ENCODE results near the gene FBXO17.
"Not testable (repeated sequence)": the region's sequence is repeated elsewhere in the genome, so short reads cannot be mapped to it uniquely, and the experiment has no call there.

FBXO17 gene

GRCh38 chr19:38979812-38980211 lies 4.3 kb upstream of the FBXO17 start:
- DNase-seq = no peak

GRCh38 chr19:38978326-38978689 lies 2.8 kb upstream of the FBXO17 start:
- DNase-seq = no peak

GRCh38 chr19:38977445-38978325 lies 2.1 kb upstream of the FBXO17 start:
- peak; percentile 98 for DNase-seq

GRCh38 chr19:38975861-38976271 lies 324 bp upstream of the FBXO17 start:
- DNase-seq = no peak

GRCh38 chr19:38974624-38975213 lies 823 bp downstream of the FBXO17 start:
- no peak for DNase-seq

GRCh38 chr19:38971672-38972071 lies 3.9 kb downstream of the FBXO17 start:
- DNase-seq = no peak

- DNase-seq = no peak
Measured at GRCh38 chr19:38970664-38971532, 4.6 kb downstream of the FBXO17 start.

- not testable (repeated sequence) for DNase-seq
Measured at GRCh38 chr19:38966149-38966548, 9.4 kb downstream of the FBXO17 start.

- no peak for DNase-seq
Measured at GRCh38 chr19:38964738-38965137, 10.8 kb downstream of the FBXO17 start.

GRCh38 chr19:38959618-38960017 lies 15.9 kb downstream of the FBXO17 start:
- DNase-seq = no peak

GRCh38 chr19:38958301-38958700 lies 17.2 kb downstream of the FBXO17 start:
- DNase-seq = no peak

- no peak for DNase-seq
Measured at GRCh38 chr19:38956264-38956663, 19.3 kb downstream of the FBXO17 start.

GRCh38 chr19:38953677-38954076 lies 21.9 kb downstream of the FBXO17 start:
- DNase-seq = no peak

- DNase-seq = peak; percentile 61
Measured at GRCh38 chr19:38952395-38953165, 23.0 kb downstream of the FBXO17 start.

- no peak for DNase-seq
Measured at GRCh38 chr19:38951187-38951586, 24.4 kb downstream of the FBXO17 start.

- peak; percentile 87 for DNase-seq
Measured at GRCh38 chr19:38949580-38950367, 25.8 kb downstream of the FBXO17 start.

GRCh38 chr19:38946229-38947010 lies 29.1 kb downstream of the FBXO17 start:
- no peak for DNase-seq

GRCh38 chr19:38945562-38946228 lies 29.8 kb downstream of the FBXO17 start:
- no peak for DNase-seq

GRCh38 chr19:38944981-38945506 lies 30.5 kb downstream of the FBXO17 start:
- no peak for DNase-seq

All from activated CD4-positive, alpha-beta T cell treated with anti-CD3 and anti-CD28 coated beads, Interleukin-10, Interleukin-2, amounts not matched to agents 100 ng/mL and 50 ng/mL, durations not matched to agents 16 hours and 8 hours (primary cell).